GM19328 (cell line): Measurements from ENCODE around the gene RNGTT.
"Not testable (repeated sequence)": the region's sequence is repeated elsewhere in the genome, so short reads cannot be mapped to it uniquely, and the experiment has no call there.

Experiments
- ATAC-seq: cut with Tn5 transposase; IDR thresholded peaks from one replicate; pipeline ENCODE4 v1.9.1; 2021; ENCODE audit warnings: mild to moderate bottlenecking, moderate library complexity; ENCODE audit not compliant: unreplicated experiment

The RNGTT gene

DNA sequence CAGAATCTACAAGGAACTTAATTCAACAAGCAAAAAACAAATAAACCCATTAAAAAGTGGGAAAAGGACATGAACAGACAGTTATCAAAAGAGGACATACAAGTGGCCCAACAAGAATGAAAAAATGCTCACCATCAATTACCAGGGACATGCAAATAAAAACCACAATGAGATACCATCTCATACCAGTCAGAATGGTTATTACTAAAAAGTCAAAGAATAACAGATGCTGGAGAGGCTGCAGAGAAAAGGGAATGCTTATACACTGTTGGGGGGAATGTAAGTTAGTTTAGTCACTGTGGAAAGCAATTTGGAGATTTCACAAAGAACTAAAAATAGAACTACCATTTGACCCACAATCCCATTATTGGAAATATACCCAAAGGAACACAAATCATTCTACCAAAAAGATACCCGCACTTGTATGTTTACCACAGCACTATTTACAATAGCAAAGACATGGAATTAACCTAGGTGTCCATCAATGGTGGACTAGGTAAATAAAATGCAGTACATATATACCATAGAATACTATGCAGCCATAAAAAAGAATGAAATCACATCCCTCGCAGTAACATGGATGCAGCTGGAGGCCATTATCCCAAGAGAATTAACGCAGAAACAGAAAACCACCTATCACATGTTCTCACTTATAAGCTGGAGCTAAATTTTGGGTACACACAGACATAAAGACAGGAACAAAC lies 48.4 kb downstream of the RNGTT start:
- ATAC-seq, result no peak

- ATAC-seq, result no peak
Measured at GRCh38 chr6:88914180-88914579, 49.2 kb downstream of the RNGTT start.

GRCh38 chr6:88913471-88913870 lies 49.9 kb downstream of the RNGTT start:
- ATAC-seq, result no peak

DNA sequence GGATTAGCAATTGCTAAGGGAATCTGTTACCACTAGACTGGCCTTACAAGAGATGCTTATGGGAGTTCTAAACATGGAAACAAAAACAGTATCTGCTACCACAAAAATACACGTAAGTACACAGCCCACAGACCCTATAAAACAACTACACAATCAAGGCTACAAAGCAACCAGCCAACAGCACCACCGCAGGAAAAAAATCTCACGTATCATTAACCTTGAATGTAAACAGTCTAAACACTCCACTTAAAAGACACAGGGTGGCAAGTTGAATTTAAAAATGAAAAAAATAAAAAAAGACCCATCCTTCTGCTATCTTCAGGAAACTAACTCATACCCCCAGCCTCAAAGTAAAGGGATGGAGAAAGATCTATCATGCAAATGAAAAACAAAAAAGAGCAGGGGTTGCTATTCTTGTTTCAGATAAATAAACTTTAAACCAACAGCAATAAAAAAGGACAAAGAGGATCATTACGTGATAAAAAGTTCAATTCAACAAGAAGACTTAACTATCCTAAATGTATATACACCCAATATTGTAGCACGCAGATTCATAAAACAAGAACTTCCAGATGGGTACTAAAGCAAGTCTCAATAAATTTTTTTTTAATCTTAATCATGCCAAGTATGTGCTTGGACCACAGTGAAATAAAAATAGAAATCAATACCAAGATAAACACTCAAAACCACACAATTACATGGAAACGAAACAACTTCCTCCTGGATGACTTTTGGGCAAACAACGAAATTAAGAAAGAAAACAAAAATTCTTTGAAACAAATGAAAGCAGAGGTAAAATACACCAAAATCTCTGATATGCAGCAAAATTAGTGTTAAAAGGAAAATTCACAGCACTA lies 52.3 kb downstream of the RNGTT start:
- ATAC-seq, result no peak

DNA sequence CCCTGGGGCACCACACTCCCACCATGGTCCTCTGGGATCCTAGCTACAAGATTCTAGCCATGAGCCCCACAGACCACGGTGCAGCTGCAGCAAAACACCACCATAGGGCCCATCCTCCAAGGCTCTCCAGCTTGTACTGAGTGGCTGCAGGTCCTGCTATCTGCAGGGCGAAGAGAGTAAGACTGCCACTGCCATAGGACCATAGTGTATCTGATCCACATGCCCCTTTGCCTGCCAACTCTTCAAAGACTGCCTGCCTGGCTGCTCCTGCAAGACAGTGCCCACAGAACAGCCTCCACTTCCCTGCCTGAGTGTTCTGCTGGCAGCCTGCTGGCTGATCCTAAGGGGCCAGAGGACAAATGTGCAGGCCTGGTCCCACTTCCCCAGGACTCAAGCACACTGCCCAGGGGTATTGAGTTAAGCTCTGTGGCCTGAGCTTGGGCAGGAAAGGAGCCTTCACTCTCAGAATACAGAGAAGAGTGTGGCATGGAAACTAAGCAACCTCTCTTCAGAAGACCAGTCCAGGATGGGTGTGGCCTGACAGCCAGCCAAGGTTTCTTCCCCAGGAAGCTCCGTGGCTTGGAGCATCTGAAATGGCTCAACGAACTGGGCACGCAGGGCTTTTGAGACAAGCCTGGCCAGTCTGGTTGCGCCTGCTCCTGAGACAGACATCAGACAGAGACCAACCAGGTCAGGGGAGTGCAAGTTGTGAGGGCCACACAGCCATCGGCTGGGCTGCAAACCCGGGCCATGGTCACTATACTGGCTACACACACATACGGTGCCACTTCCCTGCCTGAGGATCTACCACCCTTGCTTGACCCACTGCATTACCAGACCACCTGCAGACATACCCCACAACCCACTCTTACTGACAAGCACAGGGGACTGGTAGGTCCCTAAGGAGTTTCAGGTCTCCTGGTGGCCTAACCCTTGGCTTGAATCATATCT lies 54.5 kb downstream of the RNGTT start:
- no peak for ATAC-seq

DNA sequence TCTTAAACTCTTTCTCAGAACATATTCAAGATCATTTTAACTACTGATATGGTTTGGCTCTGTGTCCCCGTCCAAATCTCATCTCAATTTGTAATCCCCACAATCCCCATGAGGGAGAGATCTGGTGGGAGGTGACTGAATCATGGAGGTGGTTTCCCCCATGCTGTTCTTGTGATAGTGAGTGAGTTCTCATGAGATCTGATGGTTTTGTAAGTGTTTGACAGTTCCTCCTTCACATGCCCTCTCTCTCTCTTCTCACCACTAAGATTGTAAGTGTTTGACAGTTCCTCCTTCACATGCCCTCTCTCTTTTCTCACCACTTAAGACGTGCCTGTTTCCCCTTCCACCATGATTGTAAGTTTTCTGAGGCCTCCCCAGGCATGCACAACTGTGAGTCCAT lies 56.3 kb downstream of the RNGTT start:
- ATAC-seq, result not testable (repeated sequence)

DNA sequence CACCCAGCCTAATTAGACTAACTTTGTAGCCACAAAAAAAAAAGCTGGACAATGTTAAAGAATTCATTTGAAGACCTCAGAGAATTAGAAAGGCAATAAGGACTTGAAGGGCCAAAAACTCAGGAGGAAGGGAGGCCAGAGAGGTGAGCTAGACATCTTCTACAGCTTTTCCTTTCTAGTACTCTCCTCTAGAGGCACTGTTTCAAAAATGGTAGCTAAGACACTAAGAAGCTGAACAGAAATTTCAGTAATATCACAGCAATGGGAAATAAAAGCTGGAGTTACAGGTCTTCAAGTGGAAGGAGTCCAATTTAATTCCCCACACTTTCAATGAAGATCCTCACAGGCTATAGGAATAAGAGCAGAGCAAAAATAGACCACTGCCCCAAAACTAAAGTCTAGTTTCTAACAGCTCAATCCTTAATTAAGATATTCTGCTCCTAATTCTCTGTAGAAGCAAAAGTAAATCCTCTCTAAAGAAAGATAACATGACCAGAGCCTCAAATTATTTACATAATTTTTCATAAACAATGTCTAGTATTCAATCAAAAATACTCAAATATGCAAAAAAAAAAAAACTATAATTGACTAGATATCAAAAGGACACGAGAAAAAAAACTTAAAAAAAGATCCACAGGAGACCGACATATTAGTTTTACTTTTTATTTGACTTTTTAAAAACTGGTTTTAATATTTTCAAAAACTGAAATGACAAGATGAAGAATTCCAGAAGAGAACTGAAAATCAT lies 63.7 kb downstream of the RNGTT start:
- no peak for ATAC-seq

- no peak for ATAC-seq
Measured at GRCh38 chr6:88895911-88896310, 67.5 kb downstream of the RNGTT start.

GRCh38 chr6:88890860-88891845 lies 72.3 kb downstream of the RNGTT start:
- no peak for ATAC-seq

- no peak for ATAC-seq
Measured at GRCh38 chr6:88890394-88890793, 73.0 kb downstream of the RNGTT start.

- ATAC-seq, result no peak
Measured at GRCh38 chr6:88884361-88884760, 79.1 kb downstream of the RNGTT start.

GRCh38 chr6:88882536-88882935 lies 80.9 kb downstream of the RNGTT start:
- no peak for ATAC-seq

DNA sequence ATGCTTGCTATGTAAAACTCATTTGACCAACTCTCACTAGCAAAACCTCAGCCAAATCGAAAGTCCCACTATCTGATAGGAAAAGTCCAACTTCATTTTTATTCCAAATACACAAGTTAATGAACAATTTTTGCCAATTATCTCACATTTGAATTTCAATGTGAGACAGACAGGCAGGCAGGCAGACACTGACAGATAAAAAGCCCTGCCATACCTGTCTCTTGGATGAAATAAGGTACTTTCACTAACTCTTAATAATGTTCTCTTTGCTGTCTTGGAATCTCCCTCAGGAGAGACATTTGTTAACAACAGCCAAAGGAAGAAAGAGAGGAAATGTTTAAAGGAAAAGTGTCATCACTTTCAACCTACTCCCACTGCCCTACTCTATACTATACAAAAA lies 82.0 kb downstream of the RNGTT start:
- no peak for ATAC-seq

GRCh38 chr6:88880021-88880420 lies 83.4 kb downstream of the RNGTT start:
- ATAC-seq, result no peak

- no peak for ATAC-seq
Measured at GRCh38 chr6:88877893-88878292, 85.5 kb downstream of the RNGTT start.

DNA sequence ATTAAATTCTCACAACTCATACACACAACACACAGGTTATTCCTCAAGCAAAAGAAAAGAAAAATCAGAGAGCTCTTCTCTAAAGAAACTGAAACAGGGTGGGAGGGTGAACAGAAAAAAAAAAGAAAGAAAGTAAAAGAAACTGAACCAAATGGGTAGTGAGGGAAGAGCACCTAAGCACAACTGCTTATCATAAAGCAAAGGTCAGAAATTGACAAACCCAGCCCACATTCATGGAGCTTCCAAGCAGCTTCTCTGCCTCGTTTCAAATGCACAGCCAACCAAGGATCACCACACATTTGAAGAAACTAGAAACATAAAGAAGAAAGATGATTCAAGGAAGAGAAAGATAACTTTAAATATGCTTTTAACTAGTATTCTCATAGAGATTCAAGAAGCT lies 90.5 kb downstream of the RNGTT start:
- no peak for ATAC-seq

DNA sequence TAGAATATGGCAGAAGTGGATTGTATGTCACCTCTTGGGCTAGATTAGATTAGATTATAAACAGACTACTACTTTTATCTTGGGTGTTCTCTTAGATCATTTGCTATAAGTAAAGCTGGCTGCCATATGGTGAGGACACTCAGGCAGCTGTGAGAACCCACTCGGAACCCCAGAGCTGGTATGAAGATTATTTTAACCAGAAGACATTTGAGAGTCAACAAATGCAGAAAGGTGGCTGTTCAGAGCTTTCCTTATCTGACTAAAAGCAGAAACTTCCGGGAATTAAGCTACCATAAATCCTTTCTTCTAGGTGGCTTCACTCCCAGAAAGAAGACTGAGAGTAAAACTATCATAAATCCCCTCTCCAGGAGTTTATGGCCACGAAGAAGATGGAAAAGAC lies 91.9 kb downstream of the RNGTT start:
- ATAC-seq, result no peak

- ATAC-seq, result no peak
Measured at GRCh38 chr6:88870717-88871330, 92.6 kb downstream of the RNGTT start.
